Measurements from ENCODE around the gene TCEANC2.

- TF ChIP-seq CTCF (IDR thresholded peaks at IDR 0.05) (no peak), POLR2A (IDR thresholded peaks at IDR 0.05) (no peak)
Observed at GRCh38 chr1:54105080-54105479, 51.7 kb downstream of the TCEANC2 start.

Measured in esophagus squamous epithelium (tissue), 4 donors.